ENCODE results near the gene ODF2L. TPM values are rescaled to one million over a fixed set of nuclear protein-coding genes. Genes with fewer than 3 reads are reported as not detected.

ODF2L gene
- total and polyA plus RNA-seq, 10 donors = 39.1 to 132 (median 89.8) TPM

DNA sequence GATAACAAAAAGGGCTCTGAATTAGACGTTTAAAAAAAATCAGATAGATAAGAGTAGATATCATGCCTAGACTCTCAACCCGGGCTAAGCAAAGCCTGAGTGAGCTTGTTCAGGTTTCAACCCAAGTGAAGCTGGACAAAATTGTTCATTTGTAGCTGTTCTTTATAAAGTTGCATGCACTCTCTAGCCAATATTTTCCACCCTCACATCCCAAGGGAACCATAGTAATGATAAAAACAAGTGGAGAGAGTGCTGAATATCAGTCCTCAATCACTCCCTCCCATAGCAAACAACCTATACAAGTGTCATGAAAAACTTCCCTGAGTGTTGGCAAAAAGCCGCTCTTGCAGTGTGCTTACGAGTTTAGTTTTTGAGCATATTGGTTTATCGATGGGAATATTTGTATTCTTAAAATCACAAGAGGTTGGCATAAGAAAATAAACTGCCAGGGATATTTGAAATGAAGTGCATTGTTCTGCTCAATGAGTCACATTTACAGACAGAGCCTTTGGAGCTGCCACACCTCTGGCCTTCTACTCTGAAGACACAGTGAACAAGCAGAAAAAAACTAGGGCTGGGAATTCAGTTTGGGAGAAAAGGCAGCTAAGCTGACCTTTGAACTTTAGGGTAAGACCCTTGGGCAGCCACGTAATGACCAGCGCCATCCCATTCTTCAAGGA, 25.6 kb upstream of the ODF2L start:
- Histone ChIP-seq H3K4me1 (peaks cover 0 to 8% (median 2%) of the 10 kb centered on the region in 6 donors), H3K36me3 (no peaks in the 10 kb centered on the region), H3K4me3 (no peak overlapping the region), H3K9me3 (no peaks in the 10 kb centered on the region), H3K27me3 (replicated peaks in 1 of 7) (no peaks in the 10 kb centered on the region), H3K27ac (no peak overlapping the region)
- DNase-seq = no peak
- intact Hi-C loops (cut with DNase I; ENCODE audit: low total_unique reads) = no loop called here
- 88 to 92% (median 89%) methylated on average over 7 of the region's 7 CpGs for WGBS, 5 donors
- no peak for TF ChIP-seq POLR2A (IDR thresholded peaks at IDR 0.05)
- TF ChIP-seq, protein P1, sequence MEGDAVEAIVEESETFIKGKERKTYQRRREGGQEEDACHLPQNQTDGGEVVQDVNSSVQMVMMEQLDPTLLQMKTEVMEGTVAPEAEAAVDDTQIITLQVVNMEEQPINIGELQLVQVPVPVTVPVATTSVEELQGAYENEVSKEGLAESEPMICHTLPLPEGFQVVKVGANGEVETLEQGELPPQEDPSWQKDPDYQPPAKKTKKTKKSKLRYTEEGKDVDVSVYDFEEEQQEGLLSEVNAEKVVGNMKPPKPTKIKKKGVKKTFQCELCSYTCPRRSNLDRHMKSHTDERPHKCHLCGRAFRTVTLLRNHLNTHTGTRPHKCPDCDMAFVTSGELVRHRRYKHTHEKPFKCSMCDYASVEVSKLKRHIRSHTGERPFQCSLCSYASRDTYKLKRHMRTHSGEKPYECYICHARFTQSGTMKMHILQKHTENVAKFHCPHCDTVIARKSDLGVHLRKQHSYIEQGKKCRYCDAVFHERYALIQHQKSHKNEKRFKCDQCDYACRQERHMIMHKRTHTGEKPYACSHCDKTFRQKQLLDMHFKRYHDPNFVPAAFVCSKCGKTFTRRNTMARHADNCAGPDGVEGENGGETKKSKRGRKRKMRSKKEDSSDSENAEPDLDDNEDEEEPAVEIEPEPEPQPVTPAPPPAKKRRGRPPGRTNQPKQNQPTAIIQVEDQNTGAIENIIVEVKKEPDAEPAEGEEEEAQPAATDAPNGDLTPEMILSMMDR (IDR thresholded peaks at IDR 0.05 in 8 of 11, conservative IDR thresholded peaks at IDR 0.05 in 3 of 11) = no peak

DNA sequence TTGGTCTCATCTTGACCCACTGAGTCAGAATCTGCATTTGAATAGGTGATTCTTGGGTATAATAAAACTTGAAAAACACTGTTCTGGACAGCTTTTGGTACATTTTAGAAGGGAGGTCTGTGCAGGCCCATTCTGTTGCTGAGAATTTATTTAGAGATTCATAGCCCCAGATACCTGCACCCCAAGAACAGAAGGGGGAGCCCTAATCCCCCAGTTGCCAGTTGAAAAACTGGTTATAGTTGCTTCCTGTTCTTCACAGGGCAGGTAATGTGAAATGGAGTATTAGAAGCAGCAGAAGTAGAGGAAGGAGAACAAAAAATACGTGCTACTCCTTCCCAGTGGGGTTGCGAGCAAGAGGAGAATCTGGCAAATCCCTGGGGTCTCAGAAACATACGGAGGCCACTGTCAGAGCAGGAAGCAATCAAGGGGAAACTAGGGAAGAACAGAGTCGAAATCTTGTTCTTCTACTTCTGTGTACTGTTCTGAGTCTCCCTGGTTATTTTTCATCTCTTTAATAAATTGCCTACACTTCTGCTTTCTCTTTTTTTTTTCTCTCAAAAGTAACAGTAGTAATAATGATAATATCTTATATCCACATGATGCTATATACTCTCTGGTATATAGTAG, 23.3 kb upstream of the ODF2L start:
- Histone ChIP-seq H3K27ac (no peak overlapping the region), H3K9me3 (no peaks in the 10 kb centered on the region), H3K36me3 (no peaks in the 10 kb centered on the region), H3K27me3 (replicated peaks in 1 of 7) (no peaks in the 10 kb centered on the region), H3K4me3 (peak overlapping the region in 1 of 8 donors; percentile 37), H3K4me1 (peaks cover 0 to 8% (median 2%) of the 10 kb centered on the region in 6 donors)
- WGBS, 5 donors = 15 to 32% (median 23%) methylated on average over 4 of the region's 4 CpGs
- DNase-seq = no peak
- intact Hi-C loops (cut with DNase I; ENCODE audit: low total_unique reads) = no loop called here
- TF ChIP-seq POLR2A (IDR thresholded peaks at IDR 0.05) (no peak), POLR2AphosphoS5 (IDR thresholded peaks at IDR 0.05) (no peak)
- TF ChIP-seq, protein P1 (IDR thresholded peaks at IDR 0.05 in 8 of 11, conservative IDR thresholded peaks at IDR 0.05 in 3 of 11) = peak in 8 of 11 experiments; percentile 17 to 61 (median 53)

DNA sequence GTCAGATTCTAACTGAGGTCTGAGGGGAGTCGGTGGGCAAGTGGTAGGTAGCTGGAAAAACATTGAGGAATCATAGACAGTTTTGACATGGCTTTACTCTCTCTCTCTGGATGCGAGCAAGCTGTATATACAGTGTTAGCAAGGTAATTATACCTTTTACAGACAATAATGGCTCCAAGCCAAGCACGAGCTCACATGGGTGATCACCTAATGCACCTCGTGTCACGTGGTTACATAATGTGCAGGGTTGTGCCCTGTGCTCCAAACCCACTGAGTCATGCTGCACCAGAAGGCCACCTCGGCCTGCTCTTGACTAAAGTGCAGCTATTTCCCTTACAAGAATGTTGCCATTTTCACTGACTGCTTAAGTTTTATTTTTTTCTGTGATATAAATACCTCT, 20.2 kb upstream of the ODF2L start:
- Histone ChIP-seq H3K4me1 (peaks cover 0 to 8% (median 2%) of the 10 kb centered on the region in 6 donors), H3K9me3 (no peaks in the 10 kb centered on the region), H3K27me3 (replicated peaks in 1 of 7) (no peaks in the 10 kb centered on the region), H3K4me3 (no peak overlapping the region), H3K36me3 (no peaks in the 10 kb centered on the region), H3K27ac (no peak overlapping the region)
- 81 to 86% (median 84%) methylated on average over 6 of the region's 6 CpGs for WGBS, 5 donors
- TF ChIP-seq, protein P1 (IDR thresholded peaks at IDR 0.05 in 8 of 11, conservative IDR thresholded peaks at IDR 0.05 in 3 of 11) = no peak
- TF ChIP-seq POLR2A (IDR thresholded peaks at IDR 0.05) (no peak), POLR2AphosphoS5 (IDR thresholded peaks at IDR 0.05) (no peak)
- DNase-seq = no peak
- intact Hi-C loops (cut with DNase I; ENCODE audit: low total_unique reads) = no loop called here

DNA sequence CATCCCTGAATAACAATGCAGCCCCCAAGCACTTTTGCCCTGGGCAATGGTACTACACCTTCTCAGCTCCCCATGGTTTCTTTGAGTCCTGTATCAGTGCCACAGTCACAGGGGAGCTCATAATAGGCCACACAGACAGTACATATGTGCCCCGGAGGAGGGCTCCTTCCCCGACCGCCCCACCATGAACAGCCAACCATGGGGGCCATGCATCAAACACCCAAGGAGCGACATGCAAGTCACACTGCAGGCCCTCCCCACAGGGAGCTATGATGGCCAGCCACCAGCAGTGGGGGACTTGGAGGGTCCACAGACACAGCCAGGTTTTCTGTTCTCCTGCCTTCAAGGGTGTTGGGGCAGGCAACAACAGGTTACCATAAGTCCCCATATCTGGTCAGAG, 14.8 kb upstream of the ODF2L start:
- TF ChIP-seq, protein P1 (IDR thresholded peaks at IDR 0.05 in 8 of 11, conservative IDR thresholded peaks at IDR 0.05 in 3 of 11) = no peak
- no peak for TF ChIP-seq POLR2A (IDR thresholded peaks at IDR 0.05)
- TF ChIP-seq POLR2AphosphoS5 (IDR thresholded peaks at IDR 0.05) = no peak
- intact Hi-C loops (cut with DNase I; ENCODE audit: low total_unique reads) = no loop called here
- H3K4me3 ChIP-seq = no peak overlapping the region
- no peaks in the 10 kb centered on the region for H3K9me3 ChIP-seq
- no peaks in the 10 kb centered on the region for H3K36me3 ChIP-seq
- no peaks in the 10 kb centered on the region for H3K27me3 ChIP-seq (replicated peaks in 1 of 7)
- H3K4me1 ChIP-seq = no peaks in the 10 kb centered on the region
- no peak overlapping the region for H3K27ac ChIP-seq
- 80 to 100% (median 97%) methylated on average over 4 of the region's 4 CpGs for WGBS, 5 donors
- DNase-seq = no peak

Data from spleen (tissue), 11 donors.